Psoas muscle (tissue), 8 donors: Measurements from ENCODE around the gene OR8J1. TPM values are rescaled to one million over a fixed set of nuclear protein-coding genes. Genes with fewer than 3 reads are reported as not detected.

Experiments used
- ATAC-seq, 4 donors: fragments of 200-7000 bp; cut with Tn5 transposase; one replicate each; pipeline ENCODE4 v1.9.1; 2020; ENCODE audit warnings: moderate library complexity in 3 of 4, mild to moderate bottlenecking in 2 of 4
- DNase-seq, 2 donors: peaks; one replicate each; pipeline ENCODE4 v3.0.0-alpha.2; 2020
- H3K27ac ChIP-seq: fragments of 200-600 bp; one replicate; pipeline ENCODE4 v1.8.0; 2022
- H3K27me3 ChIP-seq, 3 donors: fragments of 200-600 bp in 1 of 3; one replicate each; pipeline versions ENCODE4 v1.6.1 to v1.8.0; 2013 to 2022; ENCODE audit warnings: low read length in 2 of 3, mild to moderate bottlenecking in 2 of 3, moderate library complexity in 1 of 3; ENCODE audit not compliant: insufficient read depth in 3 of 3
- H3K36me3 ChIP-seq, 2 donors: fragments of 200-600 bp in 1 of 2; one replicate each; pipeline versions ENCODE4 v1.6.1 to v1.8.0; 2013 to 2022; ENCODE audit warnings: low read depth in 1 of 2, mild to moderate bottlenecking in 1 of 2, moderate library complexity in 1 of 2; ENCODE audit not compliant: insufficient read depth in 1 of 2
- H3K4me1 ChIP-seq: fragments of 200-600 bp; one replicate; pipeline ENCODE4 v1.8.0; 2022
- H3K4me3 ChIP-seq: fragments of 200-600 bp; one replicate; pipeline ENCODE4 v1.8.0; 2022; ENCODE audit warnings: mild to moderate bottlenecking
- H3K9me3 ChIP-seq: fragments of 200-600 bp; one replicate; pipeline ENCODE4 v1.8.0; 2022
- CTCF ChIP-seq: fragments of 200-600 bp; IDR thresholded peaks from one replicate; pipeline ENCODE4 v1.8.0; 2022; ENCODE audit warnings: antibody characterized with exemption
- WGBS, 3 donors: extraction: QIAGEN DNeasy Blood & Tissue Kit; methylation state at CpG; one replicate each; pipeline versions ENCODE4 v1.1.6 to v1.1.7; 2013; 5-methylcytosine and 5-hydroxymethylcytosine counted together
- intact Hi-C, 2 donors: fragments of 100-400 bp; cut with DNase I; formaldehyde crosslinking; loops; one replicate each; pipeline versions ENCODE4 v1.11.0 to v1.14.2; 2022
- long read RNA-seq, 2 donors: library from polyadenylated mRNA; unstranded; transcript quantifications; one replicate each; pipeline ENCODE4 v2.0.0, GENCODE V29; 2021
- polyA plus RNA-seq, 3 donors: library from polyadenylated mRNA; stranded (reverse); fragments of 200-250 nt; gene quantifications; one replicate each; pipeline ENCODE4 v1.2.3, GENCODE V29; 2013
- total RNA-seq, 4 donors: library from RNA; stranded (reverse); fragmentation: NEBNext Ultra II Directional in 2 of 4; extraction: Animal tissue kit (Norgen Biotek cat#: 25700) in 2 of 4; gene quantifications; one replicate each; pipeline versions ENCODE4 v1.2.1 to v1.2.4, GENCODE V29; 2021 to 2023
- donor health status: healthy with polysubstance abuse.
- donor health status: DM: no; HTN: no; CAD: no; lungs with moderate emphysema.
- donor health status: Bipolar disorder and iron deficiency.
- donor health status: healthy.
- donor health status: DM: yes; HTN: yes; CAD: no.
- donor health status: DM: no; HTN: no; CAD: no.
- donor health status: DM: no; HTN: no; CAD: no.
- donor health status: DM: yes; HTN: yes; CAD: no.

Gene OR8J1, protein sequence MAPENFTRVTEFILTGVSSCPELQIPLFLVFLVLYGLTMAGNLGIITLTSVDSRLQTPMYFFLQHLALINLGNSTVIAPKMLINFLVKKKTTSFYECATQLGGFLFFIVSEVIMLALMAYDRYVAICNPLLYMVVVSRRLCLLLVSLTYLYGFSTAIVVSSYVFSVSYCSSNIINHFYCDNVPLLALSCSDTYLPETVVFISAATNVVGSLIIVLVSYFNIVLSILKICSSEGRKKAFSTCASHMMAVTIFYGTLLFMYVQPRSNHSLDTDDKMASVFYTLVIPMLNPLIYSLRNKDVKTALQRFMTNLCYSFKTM
- total RNA-seq (not detected), polyA plus RNA-seq (not detected)
- long read RNA-seq, donor 1, result 0 reads
- long read RNA-seq, donor 2, result 0 reads

DNA sequence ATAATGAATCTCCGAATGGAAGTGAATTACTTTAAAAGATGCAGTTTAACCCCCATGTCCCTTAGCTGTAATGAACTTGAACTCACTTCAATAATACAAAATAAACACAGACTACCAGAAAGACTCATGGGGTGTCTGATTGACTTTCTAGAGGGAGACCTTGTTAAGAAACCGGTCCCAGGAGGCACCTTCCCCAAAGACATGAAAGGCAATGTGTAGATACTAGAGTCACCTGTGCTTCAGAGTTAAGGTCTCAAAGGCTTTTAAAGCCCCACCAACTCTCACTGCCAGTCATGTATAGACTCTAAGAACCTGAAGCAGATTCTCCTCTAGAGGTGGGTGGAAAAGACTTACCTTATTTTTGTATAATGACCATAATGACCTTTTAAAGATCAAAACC lies at the start of gene OR8J1:
OR8J1 (plus strand) TSS at position 301 of the 400 bp plus-strand sequence. CDS start 5,956 bp downstream, outside the sequence.
- no peak for TF ChIP-seq CTCF
- WGBS, 3 donors, result 43 to 82% (median 67%) methylated on average over 2 of the region's 2 CpGs
- Histone ChIP-seq H3K27me3 (no peaks in the 10 kb centered on the region), H3K4me1 (no peaks in the 10 kb centered on the region), H3K27ac (no peak within 1 kb of the TSS), H3K9me3 (no peaks in the 10 kb centered on the region), H3K4me3 (no peak within 1 kb of the TSS), H3K36me3 (no peaks in the 10 kb centered on the region)
- DNase-seq (no peak), ATAC-seq (no peak)
- intact Hi-C loops, result no loop called here

GRCh38 chr11:56307836-56308235 lies 46.3 kb upstream of the OR8J1 start:
- no peaks in the 10 kb centered on the region for H3K27me3 ChIP-seq
- ATAC-seq (no peak), DNase-seq (no peak)
- no peak overlapping the region for H3K27ac ChIP-seq
- intact Hi-C loops, result no loop called here
- H3K9me3 ChIP-seq, result no peaks in the 10 kb centered on the region
- TF ChIP-seq CTCF, result no peak
- WGBS, 3 donors, result 80 to 91% (median 84%) methylated on average over 3 of the region's 3 CpGs
- H3K4me1 ChIP-seq, result no peaks in the 10 kb centered on the region
- H3K4me3 ChIP-seq, result no peak overlapping the region
- H3K36me3 ChIP-seq, result no peaks in the 10 kb centered on the region

DNA sequence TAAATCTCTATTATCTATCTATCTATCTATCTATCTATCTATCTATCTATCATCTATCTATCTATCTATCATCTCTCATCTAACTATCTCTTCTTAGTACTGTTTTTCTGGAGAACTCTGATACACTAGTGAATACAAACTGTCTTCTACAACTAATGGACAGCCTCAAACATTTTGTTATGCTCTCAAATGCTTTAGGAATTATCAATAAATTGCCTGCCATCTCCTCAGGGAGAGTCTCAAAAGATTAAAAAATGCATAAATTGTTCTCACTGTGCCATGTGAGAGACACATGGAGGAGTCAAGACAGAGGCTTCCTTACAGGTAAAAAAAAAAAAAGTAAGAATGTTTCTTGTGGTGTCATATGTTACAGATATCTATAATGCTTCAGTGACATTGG lies 39.2 kb upstream of the OR8J1 start, which contains the start of gene OR8K3:
OR8K3 (plus strand) TSS at position 301 of the 400 bp plus-strand sequence. CDS start 3,163 bp downstream, outside the sequence.
- Histone ChIP-seq H3K27ac (no peak within 1 kb of the TSS), H3K4me3 (no peak within 1 kb of the TSS), H3K9me3 (no peaks in the 10 kb centered on the region), H3K27me3 (no peaks in the 10 kb centered on the region), H3K36me3 (no peaks in the 10 kb centered on the region), H3K4me1 (no peaks in the 10 kb centered on the region)
- no peak for TF ChIP-seq CTCF
- DNase-seq (no peak), ATAC-seq (no peak)
- intact Hi-C loops, result no loop called here

- H3K4me3 ChIP-seq, result no peak overlapping the region
- DNase-seq (no peak), ATAC-seq (no peak)
- no peaks in the 10 kb centered on the region for H3K36me3 ChIP-seq
- intact Hi-C loops, result no loop called here
- no peaks in the 10 kb centered on the region for H3K27me3 ChIP-seq
- H3K27ac ChIP-seq, result no peak overlapping the region
- no peak for TF ChIP-seq CTCF
- no peaks in the 10 kb centered on the region for H3K4me1 ChIP-seq
- no peaks in the 10 kb centered on the region for H3K9me3 ChIP-seq
- 83 to 91% (median 85%) methylated on average over 34 of the region's 34 CpGs for WGBS, 3 donors
Observed at GRCh38 chr11:56331861-56332491, 22.1 kb upstream of the OR8J1 start.
